Measurements from ENCODE around the gene MPZL1. TPM values are rescaled to one million over a fixed set of nuclear protein-coding genes. Genes with fewer than 3 reads are reported as not detected.
A peak's percentile ranks its signal among the peaks of the same experiment; 100 is the strongest.

Gene MPZL1
- total RNA-seq, 1 donor, result 112 TPM

DNA sequence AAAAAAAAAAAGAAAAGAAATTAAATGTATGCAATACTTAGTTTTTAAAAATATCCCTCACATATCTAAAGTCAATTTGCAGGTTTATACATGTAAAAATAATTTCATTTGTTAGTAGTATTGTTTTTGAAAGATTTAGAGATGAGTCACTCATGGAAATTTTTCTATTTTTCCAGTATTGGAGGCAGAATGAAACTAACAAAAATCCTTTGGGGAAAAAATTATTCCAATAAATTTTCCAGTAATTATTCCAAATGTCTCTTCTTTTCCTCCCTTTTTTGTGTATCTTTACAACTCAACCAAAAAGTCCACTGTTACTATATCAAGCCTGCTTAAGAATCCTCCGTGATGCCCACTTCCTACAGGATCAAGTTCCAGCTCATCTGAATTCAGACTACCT is 29.9 kb downstream of the MPZL1 start:
- TF ChIP-seq, protein P1, sequence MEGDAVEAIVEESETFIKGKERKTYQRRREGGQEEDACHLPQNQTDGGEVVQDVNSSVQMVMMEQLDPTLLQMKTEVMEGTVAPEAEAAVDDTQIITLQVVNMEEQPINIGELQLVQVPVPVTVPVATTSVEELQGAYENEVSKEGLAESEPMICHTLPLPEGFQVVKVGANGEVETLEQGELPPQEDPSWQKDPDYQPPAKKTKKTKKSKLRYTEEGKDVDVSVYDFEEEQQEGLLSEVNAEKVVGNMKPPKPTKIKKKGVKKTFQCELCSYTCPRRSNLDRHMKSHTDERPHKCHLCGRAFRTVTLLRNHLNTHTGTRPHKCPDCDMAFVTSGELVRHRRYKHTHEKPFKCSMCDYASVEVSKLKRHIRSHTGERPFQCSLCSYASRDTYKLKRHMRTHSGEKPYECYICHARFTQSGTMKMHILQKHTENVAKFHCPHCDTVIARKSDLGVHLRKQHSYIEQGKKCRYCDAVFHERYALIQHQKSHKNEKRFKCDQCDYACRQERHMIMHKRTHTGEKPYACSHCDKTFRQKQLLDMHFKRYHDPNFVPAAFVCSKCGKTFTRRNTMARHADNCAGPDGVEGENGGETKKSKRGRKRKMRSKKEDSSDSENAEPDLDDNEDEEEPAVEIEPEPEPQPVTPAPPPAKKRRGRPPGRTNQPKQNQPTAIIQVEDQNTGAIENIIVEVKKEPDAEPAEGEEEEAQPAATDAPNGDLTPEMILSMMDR (IDR thresholded peaks at IDR 0.05; ENCODE audit: insufficient read depth, low read length), result no peak
- no peak for DNase-seq (ENCODE audit: low read depth)
- no peak overlapping the region for H3K4me3 ChIP-seq (ENCODE audit: low read depth, low read length)

DNA sequence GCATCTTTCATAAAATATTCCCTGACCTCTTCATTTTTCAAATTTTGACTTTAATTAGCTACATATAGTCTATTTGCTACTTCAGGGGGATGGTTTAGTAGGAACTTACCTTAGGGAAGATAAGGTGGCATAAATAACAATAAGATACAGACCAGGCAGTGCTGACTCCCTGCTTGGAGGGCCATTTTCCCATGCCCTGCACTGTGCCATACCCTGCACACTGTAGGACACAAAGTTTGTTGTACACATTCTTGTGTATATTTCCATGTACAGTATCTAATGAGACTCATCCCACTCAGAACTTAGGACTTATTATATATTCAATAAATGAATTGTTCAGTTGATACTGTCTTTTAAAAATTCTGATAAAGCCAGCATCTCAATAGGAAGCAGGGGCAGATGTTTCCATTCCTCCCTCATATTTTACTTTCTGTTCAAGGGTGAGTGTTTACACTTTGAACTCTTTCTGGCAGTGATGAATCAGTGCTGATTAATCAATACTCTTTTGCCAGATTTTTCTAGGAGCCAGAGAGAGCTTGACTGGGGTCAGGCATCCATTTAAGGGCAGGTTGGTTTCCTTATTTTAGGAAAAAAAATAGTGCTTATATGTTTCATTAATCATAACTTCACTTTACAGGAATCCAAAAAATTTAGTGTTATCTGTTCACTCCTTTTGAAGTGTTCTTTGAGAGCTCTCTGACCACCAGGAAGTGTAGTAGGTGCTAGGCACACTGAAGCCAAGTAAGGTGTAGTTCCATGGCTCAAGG is 30.6 kb downstream of the MPZL1 start:
- H3K4me3 ChIP-seq (ENCODE audit: low read depth, low read length), result no peak overlapping the region
- DNase-seq (ENCODE audit: low read depth), result peak; percentile 54
- TF ChIP-seq, protein P1 (IDR thresholded peaks at IDR 0.05; ENCODE audit: insufficient read depth, low read length), result no peak

DNA sequence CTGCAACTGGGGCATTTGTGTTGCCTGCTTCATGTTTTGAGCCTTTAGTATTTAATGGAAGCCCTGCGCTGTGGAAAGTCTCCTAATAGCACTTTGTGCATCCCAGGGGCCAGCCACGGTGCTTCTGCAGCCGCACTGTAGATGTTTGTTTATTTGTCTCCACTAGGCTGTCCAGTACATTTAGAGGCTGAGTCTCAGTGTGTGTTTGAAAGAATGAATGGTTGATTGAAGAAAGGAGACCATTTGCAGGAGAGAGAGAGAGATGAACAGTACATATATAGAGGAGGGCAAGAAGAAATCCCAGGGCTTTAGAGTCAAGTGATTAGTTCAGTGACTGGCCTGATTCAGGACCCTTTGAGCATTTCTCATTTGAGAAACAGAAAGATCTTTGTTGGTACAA is 33.9 kb downstream of the MPZL1 start:
- TF ChIP-seq, protein P1 (IDR thresholded peaks at IDR 0.05; ENCODE audit: insufficient read depth, low read length), result no peak
- no peak overlapping the region for H3K4me3 ChIP-seq (ENCODE audit: low read depth, low read length)
- DNase-seq (ENCODE audit: low read depth), result no peak

DNA sequence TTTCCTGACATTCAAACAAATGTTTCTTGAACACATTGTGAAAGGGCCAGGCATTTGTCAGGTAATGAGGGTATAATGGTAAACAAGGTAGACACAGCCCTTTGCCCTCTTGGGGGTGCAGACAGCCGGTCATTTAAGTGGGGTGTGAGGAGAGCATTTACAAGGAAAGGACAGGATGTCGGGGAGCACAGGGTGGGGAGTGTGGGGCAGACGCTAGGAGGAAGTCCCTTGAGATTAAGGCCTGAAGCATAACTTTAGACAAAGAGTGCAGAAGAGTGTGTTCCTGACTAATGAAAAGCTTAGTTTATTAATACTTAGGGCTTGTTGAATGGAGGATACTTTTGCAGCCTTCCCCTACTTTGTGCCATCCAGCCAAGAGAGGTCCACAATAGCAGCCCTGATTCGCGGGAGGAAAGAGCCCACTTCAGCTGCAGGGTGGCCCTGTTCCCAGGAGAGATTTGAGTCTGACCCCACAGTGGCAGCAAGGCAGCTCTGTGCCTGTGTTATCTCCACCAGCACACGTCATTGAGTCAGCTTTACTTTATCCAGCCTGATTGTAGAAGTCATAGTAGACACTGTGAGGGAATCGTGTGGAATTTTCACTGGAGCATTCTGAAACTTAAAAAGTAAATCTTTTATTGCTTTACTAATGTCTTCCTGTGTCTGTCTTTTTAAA is 35.1 kb downstream of the MPZL1 start:
- peak; percentile 73 for DNase-seq (ENCODE audit: low read depth)
- H3K4me3 ChIP-seq (ENCODE audit: low read depth, low read length), result no peak overlapping the region
- TF ChIP-seq, protein P1 (IDR thresholded peaks at IDR 0.05; ENCODE audit: insufficient read depth, low read length), result no peak

DNA sequence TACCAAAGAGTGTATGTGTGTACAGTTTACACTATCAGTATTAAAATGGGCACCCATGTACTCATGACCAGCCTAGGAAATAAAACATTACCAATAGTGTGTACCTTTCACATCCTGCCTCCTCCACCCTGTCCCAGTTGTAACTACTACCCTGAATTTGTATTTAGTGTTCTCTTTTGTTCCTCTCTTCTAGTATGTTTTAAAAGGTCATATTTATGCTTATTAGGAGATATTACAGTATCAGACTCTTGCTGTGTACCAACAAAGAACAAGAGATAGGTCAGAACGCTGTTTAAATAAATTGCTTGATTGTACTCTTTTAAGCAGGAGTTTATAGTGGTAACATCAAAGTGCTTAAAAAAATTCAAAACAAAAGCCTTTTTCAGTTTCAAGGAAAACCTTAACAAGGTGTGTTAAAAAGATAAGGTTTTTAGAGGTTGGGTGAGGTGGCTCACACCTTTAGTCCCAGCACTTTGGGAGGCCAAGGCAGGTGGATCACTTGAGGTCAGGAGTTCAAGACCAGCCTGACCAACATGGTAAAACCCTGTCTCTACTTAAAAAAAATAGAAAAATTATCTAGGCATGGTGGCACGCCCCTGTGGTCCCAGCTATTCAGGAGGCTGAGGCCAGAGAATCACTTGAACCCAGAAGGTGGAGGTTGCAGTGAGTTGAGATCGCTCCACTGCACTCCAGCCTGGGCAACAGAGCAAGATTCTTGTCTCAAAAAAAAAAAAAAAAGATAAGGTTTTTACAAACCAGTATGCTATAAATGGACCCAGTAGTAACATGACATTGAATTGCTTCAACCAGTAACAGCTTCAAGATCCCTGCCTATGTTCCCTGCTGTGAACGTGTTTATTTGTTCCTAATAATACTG is 35.9 kb downstream of the MPZL1 start:
- TF ChIP-seq, protein P1 (IDR thresholded peaks at IDR 0.05; ENCODE audit: insufficient read depth, low read length), result no peak

DNA sequence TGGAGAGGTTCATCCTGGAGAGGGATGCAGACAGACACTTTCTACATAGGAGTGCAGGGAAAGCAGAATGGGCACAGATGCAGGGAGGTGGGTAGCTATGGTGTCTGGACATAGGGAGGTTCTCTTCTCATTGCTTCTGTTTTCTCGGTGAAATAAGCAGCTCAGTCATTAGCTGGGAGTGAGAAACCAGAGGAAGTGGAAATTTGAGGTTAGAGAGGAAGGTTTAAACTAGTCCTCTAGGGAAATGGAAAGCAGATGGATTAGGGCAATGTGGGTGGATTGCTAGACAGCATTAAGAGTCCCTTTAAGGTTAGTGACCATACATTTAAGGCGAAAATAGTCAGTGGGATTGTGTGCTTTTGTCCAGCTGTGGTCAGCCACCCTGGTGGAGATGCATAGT is 39.6 kb downstream of the MPZL1 start:
- DNase-seq (ENCODE audit: low read depth), result no peak
- no peak overlapping the region for H3K4me3 ChIP-seq (ENCODE audit: low read depth, low read length)
- TF ChIP-seq, protein P1 (IDR thresholded peaks at IDR 0.05; ENCODE audit: insufficient read depth, low read length), result no peak

More for the DNA sequence above, 35.9 kb downstream of the MPZL1 start:
- DNase-seq (ENCODE audit: low read depth), result no peak
- H3K4me3 ChIP-seq (ENCODE audit: low read depth, low read length), result no peak overlapping the region

All from fibroblast of the aortic adventitia (primary cell).